ENCODE measurements around the gene RPUSD3.
"Not testable (repeated sequence)": the region's sequence is repeated elsewhere in the genome, so short reads cannot be mapped to it uniquely, and the experiment has no call there.

RPUSD3 gene

DNA sequence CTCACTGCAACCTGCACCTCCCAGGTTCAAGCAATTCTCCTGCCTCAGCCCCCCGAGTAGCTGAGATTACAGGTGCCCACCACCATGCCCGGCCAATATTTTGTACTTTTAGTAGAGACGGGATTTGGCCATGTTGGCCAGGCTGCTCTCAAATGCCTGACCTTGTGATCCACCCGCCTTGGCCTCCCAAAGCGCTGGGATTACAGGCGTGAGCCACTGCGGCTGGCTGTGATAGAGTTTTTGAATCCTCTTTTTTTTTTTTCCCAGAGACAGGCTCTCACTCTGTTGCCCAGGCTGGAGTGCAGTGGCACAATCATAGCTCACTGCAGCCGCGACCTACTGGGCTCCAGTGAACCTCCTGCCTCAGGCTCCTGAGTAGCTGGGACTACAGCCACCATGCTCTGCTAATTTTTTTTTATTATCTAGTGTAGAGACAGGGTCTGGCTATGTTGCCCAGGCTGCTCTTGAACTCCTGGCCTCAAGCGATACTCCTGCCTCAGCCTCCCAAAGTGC lies 21.4 kb upstream of the RPUSD3 start:
- not testable (repeated sequence) for DNase-seq (ENCODE audit: low spot score)

DNA sequence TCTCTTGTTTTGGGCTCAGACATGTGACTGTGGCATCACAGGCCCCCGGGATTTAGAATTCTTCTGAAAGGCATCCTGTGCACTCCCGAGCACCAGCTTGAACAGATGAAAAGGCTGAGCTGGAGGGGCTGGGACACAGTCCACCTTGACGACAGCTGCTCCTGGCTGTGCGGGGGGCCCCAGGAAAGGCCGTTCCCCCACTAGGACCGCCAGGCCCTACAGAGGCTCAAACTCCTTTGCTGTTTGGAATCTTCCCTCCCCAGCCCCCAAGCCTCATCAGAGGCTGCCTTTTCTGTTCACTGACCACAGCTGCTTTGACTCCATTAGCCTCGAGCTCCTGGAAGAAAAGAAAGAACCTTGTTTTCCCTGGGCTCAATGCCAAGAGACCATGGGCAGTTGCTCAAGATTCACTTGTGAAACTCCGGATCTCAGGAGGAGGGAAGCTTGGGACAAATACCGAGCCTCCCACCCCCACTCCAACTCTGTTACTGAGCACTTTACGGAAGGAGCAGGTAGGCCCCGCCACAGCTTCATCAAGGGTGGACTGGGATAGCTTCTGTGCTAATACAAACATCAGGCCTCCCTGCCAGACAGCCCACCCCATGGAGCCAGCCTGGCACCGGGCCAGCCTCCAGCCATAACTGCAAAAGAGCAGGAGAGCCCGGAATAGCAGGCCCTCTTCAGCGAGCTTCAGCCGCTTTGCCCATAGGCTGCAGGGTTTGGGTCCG lies 20.6 kb upstream of the RPUSD3 start:
- DNase-seq (ENCODE audit: low spot score) = no peak

GRCh38 chr3:9863058-9863772 lies 19.4 kb upstream of the RPUSD3 start:
- DNase-seq (ENCODE audit: low spot score) = no peak

- peak; percentile 95 for DNase-seq (ENCODE audit: low spot score)
Observed at GRCh38 chr3:9862391-9863057, 18.7 kb upstream of the RPUSD3 start.

DNA sequence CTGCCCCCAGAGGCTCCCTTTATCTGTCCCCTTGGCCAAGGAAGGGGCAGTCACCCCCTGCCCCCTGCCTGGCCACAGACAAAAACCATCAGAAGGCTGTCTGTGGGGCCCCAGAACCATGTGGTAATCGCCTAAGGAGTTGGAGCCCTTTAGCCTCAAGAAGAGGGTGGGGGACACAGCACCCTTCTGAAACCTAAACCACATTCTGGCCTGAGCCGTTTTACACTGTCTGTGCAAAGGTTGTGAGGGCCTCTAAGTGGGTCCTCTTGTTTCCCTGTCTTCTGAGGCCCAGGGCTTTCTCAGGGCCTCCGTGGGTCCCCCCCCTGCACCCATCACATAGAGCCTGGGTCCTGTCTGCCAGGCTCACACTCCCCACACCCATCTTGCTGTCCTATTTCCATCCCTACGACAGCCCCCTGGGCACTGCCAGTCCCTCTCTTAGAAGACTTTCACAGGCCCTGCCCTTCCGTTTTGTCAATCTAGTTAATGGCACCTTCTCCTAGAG lies 17.9 kb upstream of the RPUSD3 start:
- DNase-seq (ENCODE audit: low spot score) = no peak

DNA sequence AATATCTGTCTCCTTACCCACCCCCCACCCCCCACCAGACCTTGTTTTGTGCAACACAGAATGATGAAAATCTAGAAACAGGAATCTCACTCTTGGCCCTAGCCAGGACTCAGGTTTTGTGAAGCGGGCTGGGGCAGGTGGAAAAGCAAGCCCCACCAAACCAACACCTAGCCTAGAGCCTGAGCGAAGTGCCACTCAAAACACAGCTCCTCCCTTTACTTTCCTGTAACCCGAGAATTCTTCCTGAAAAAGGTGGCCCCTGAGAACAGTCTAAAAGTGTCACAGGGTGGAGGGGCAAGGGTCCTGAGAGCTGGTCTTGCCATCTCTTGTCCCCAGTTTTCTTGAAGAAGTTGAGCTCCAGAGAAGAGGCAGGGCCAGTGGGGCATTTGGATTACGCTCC lies 17.4 kb upstream of the RPUSD3 start:
- DNase-seq (ENCODE audit: low spot score) = no peak

GRCh38 chr3:9859530-9860025 lies 15.8 kb upstream of the RPUSD3 start:
- DNase-seq (ENCODE audit: low spot score) = no peak

- no peak for DNase-seq (ENCODE audit: low spot score)
Observed at GRCh38 chr3:9855594-9855993, 11.8 kb upstream of the RPUSD3 start.

DNA sequence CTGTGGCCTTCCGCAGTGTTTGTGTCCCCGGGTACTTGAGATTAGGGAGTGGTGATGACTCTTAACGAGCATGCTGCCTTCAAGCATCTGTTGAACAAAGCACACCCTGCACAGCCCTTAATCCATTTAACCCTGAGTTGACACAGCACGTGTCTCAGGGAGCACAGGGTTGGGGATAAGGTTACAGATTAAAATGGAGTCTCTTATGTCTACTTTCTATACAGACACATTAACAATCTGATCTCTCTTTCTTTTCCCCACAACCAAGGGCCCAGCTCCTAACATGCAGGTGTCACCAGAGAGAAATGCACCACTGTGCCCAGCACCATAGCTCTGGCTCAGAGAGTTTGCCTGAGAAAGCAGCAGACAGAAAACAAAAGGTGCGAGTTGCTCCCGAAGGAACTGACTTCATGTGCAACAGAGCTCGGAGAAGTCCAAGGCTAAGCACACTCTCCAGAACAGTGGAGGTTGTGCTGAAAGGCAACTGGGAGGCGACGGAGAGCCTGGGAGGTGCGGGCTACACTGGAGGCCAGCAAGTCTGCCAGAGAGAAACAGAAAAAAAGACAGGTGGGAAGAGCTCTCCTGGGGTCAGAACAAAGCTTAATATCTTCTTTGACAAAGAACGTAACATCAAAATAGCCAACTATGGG lies 10.6 kb upstream of the RPUSD3 start:
- not testable (repeated sequence) for DNase-seq (ENCODE audit: low spot score)

DNA sequence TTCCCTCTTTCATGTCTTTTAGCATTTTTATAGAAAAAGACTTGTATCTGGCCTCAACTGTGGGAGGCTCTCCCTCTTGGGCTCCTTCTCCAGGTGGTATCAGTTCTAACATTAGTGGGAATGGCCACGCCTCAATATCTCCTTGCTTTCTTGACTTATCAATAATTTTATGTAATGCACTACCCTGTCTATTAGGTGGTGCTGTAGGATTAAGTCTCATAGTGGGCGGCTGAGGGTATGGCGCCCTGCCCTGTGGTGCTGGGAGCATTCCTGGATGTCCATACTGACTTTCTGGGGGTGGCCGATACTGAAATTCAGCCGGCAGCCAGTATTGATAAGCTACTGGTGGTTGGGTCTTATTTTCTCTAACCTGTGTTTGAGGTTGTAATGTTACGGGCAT lies 8.7 kb upstream of the RPUSD3 start:
- DNase-seq (ENCODE audit: low spot score) = no peak

GRCh38 chr3:9851926-9852325 lies 8.1 kb upstream of the RPUSD3 start:
- DNase-seq (ENCODE audit: low spot score) = not testable (repeated sequence)

DNA sequence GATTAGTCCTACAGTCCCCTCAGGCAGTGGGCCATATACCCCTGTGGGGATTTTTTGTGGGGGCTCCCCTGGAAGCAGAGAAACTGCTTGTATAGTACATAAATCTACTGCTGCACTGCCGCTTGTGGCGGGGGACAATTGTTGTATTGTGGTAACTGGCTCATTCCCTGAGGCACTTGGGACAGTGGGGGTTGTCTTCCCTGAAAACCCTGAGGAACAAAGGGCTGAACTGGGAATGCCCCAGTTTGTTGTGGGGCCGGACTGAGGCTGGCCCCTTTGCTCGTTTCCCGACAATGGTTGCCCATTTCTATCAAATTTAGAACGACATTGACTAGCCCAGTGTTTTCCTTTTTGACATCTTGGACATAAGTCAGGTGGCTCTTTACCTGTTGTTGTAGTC lies 7.6 kb upstream of the RPUSD3 start:
- DNase-seq (ENCODE audit: low spot score) = not testable (repeated sequence)

- not testable (repeated sequence) for DNase-seq (ENCODE audit: low spot score)
Observed at GRCh38 chr3:9848860-9849259, 5.1 kb upstream of the RPUSD3 start.

- DNase-seq (ENCODE audit: low spot score) = not testable (repeated sequence)
Observed at GRCh38 chr3:9847870-9848269, 4.1 kb upstream of the RPUSD3 start.

DNA sequence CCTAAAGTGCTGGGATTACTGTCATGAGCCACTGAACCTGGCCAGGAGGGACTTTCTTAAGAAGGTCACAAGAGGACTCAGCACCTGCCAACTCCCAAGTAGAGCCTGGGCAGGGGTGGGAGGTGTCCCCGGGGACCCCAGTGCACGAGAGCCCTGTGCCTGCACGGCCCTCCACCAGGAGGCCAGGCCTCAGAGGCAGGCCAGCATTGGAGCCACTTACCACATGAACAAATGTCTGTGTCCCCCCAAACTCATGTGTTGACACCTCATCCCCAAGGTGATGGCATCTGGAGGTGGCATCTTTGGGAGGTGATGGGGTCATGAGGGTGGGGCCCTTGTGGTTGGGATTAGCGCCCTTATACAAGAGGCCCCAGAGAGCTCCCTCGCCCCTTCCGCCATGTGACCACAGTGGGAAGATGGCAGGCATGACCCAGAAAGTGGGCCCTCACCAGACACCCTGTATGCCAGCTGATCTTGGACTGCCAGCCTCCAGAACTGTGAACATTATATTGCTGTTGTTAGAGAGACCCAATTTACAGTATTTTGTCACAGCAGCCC lies 3.2 kb upstream of the RPUSD3 start:
- DNase-seq (ENCODE audit: low spot score) = no peak

- DNase-seq (ENCODE audit: low spot score) = no peak
Observed at GRCh38 chr3:9846231-9846630, 2.4 kb upstream of the RPUSD3 start.

GRCh38 chr3:9841015-9841414 lies 2.8 kb downstream of the RPUSD3 start:
- DNase-seq (ENCODE audit: low spot score) = no peak

DNA sequence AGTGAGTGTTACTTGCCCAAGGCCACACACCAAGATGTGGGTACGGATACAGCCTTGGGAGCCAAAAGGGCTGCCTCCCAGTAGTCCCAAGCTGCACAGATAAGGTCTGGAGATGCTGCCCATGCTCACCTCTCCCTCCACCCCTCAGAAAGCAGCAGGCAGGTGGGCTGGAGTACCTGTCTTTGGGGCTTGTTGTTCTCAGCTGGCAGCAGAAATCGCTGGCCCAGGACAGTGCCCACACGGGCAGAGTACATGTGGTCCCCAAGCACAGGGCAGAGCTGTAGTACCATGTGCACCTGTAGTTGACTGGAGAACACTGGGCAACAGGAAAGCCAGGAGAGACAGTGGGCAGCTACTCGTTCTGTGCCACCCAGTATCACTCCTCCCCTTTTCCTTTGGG lies 5.0 kb downstream of the RPUSD3 start:
- no peak for DNase-seq (ENCODE audit: low spot score)

- no peak for DNase-seq (ENCODE audit: low spot score)
Observed at GRCh38 chr3:9837701-9838582, 5.9 kb downstream of the RPUSD3 start.

DNA sequence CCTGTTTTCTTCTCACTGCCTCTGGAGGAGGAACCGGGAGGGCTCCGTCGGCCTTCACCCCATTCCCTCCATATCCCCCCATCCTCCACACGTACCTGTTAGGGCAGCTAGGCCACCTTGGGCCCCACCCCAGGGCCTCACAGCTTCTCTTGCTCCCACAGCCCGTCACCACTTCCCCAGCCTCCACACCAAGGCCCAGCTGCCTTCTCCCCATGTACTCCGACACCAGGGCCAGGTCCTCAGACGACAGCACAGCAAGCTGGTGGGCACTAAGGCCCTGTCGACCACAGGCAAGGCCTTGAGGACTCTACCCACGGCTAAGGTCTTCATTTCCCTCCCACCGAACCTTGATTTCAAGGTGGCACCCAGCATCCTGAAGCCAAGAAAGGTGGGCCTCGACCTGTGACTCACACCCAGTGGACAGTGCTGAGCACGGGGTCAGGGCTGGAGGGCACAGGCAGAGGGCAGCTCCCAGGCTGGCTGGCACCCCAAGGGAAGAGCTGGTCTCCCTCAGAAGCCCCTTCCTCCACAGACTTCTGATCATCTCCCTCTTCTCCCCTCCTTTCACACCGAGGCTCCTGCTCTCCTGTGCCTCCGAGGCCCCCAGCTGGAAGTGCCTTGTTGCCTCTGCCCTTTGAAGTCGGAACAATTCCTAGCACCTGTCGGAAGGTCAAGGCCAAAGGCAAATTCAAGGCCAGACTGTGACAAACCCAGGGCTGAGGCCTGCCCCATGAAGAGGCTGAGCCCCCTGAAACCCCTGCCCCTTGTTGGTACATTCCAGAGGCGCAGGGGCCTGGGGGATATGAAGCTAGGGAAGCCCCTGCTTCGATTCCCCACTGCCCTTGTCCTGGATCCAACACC lies 9.1 kb downstream of the RPUSD3 start:
- no peak for DNase-seq (ENCODE audit: low spot score)

Measured in HuH-7.5 (cell line).